ENCODE results near the gene BSDC1. TPM values are rescaled to one million over a fixed set of nuclear protein-coding genes. Genes with fewer than 3 reads are reported as not detected.
"Not testable (repeated sequence)": the region's sequence is repeated elsewhere in the genome, so short reads cannot be mapped to it uniquely, and the experiment has no call there.

The BSDC1 gene, protein sequence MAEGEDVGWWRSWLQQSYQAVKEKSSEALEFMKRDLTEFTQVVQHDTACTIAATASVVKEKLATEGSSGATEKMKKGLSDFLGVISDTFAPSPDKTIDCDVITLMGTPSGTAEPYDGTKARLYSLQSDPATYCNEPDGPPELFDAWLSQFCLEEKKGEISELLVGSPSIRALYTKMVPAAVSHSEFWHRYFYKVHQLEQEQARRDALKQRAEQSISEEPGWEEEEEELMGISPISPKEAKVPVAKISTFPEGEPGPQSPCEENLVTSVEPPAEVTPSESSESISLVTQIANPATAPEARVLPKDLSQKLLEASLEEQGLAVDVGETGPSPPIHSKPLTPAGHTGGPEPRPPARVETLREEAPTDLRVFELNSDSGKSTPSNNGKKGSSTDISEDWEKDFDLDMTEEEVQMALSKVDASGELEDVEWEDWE
- polyA plus RNA-seq (2011; rRNA removed) = 45.3 and 53.1 TPM in 2 replicates
- 45.1 and 47.4 TPM in 2 replicates for polyA minus RNA-seq (2011; rRNA and poly(A)+ RNA removed)

DNA sequence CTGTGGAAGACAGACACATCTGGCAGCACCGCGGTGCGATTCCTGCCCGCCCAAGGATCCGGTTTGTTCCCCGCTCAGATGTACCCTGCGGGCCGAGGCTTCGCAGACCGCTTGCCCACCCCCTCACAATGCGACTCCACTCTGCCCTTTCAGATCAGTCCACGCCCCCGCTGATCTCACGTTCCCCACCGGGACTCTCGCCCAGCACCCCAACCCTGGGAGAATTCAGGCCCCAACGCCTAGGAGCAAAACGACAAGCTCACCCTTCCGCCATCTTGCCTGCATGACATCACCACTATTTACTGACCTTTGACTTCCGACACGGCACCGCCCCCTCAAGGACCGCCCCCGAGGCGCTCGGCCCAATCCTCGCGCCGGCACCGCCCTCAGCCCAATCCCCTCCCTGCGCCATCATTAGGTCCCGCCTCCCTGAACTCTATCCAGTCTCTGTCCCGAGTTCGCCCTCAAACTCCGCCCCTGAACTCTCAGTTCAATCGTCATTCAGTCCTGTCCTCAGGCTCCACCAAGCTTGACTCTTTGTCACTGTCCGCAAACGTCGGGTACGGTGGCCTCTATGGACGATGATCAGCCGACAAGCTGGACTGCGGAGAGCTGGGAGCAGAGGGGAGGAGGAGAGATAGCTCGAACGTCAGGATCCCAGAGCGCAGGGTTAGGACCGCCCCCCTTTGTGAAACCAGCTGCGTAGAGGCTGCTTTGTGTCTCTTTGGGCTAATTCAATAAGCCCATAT is at the start of gene BSDC1:
Gene BSDC1, minus strand, starts transcription at position 301 of the 749 bp plus-strand sequence. Its CDS starts 27 bp downstream, at position 274.
- POLR2A ChIA-PET = interaction anchor here (0.6 to 2.3 kb wide), 16 partner anchors 14 to 749 kb away, joined by 3 to 27 read pairs (median 3); partner anchors contain the start of genes CCDC28B, IQCC, MARCKSL1 and PEF1
- TF ChIP-seq, protein P1, sequence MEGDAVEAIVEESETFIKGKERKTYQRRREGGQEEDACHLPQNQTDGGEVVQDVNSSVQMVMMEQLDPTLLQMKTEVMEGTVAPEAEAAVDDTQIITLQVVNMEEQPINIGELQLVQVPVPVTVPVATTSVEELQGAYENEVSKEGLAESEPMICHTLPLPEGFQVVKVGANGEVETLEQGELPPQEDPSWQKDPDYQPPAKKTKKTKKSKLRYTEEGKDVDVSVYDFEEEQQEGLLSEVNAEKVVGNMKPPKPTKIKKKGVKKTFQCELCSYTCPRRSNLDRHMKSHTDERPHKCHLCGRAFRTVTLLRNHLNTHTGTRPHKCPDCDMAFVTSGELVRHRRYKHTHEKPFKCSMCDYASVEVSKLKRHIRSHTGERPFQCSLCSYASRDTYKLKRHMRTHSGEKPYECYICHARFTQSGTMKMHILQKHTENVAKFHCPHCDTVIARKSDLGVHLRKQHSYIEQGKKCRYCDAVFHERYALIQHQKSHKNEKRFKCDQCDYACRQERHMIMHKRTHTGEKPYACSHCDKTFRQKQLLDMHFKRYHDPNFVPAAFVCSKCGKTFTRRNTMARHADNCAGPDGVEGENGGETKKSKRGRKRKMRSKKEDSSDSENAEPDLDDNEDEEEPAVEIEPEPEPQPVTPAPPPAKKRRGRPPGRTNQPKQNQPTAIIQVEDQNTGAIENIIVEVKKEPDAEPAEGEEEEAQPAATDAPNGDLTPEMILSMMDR (IDR thresholded peaks at IDR 0.05; ENCODE audit: low read depth, low read length) = no peak
- H3K9me3 ChIP-seq (ENCODE audit: control insufficient read depth, insufficient read depth, low read length) = no peaks in the 10 kb centered on the region; the same call in 1 of the 2 replicates
- no peaks in the 10 kb centered on the region for H3K27me3 ChIP-seq (ENCODE audit: control insufficient read depth, insufficient read depth, low read length)
- peak; percentile 93 for DNase-seq (ENCODE audit: low read depth, low spot score)
- CTCF ChIA-PET = interaction anchor here (0.6 to 1.4 kb wide), 3 partner anchors 44 to 179 kb away, joined by 3 to 8 read pairs (median 3); no protein-coding TSS in a partner anchor
- H3K4me3 ChIP-seq (ENCODE audit: low read depth, low read length) = peak within 1 kb of the TSS; percentile 90
- H3K27ac ChIP-seq (ENCODE audit: low read depth, low read length) = peak within 1 kb of the TSS; percentile 99

DNA sequence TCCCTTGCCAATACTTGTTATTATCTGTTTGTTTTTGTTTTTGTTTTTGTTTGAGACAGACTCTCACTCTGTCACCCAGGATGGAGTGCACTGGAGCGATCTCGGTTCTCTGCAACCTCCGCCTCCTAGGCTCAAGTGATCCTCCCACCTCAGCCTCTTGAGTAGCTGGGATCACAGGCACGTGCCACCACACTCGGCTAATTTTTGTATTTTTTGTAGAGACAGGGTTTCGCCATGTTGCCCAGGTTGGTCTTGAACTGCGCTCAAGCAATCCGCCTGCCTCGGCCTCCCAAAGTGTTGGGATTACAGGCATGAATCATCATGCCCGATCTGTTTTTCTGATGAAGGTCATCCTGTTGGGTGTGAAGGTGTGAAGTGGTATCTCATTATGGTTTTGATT is 47.2 kb upstream of the BSDC1 start:
- H3K4me3 ChIP-seq (ENCODE audit: low read depth, low read length); H3K9me3 ChIP-seq (ENCODE audit: control insufficient read depth, insufficient read depth, low read length); POLR2A ChIA-PET; CTCF ChIA-PET; H3K27me3 ChIP-seq (ENCODE audit: control insufficient read depth, insufficient read depth, low read length); DNase-seq (ENCODE audit: low read depth, low spot score); H3K27ac ChIP-seq (ENCODE audit: low read depth, low read length): not testable (repeated sequence)

DNA sequence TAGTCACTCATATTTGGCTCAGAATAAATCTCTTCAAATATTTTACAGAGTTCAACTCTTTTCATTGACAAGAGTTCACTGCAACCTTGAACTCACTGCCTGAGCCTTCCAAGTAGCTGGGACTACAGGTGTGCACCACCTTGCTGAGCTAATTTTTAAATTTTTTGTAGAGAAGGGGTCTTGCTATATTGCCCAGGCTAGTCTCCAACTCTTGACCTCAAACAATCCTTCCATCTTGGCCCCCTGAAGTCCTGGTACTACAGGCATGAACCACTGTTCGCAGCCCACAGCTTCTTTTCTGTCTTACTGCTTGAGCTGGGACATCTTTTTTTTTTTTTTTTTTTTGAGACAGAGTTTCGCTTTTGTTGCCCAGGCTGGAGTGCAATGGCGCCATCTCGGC is 44.5 kb upstream of the BSDC1 start:
- H3K27me3 ChIP-seq (ENCODE audit: control insufficient read depth, insufficient read depth, low read length); H3K9me3 ChIP-seq (ENCODE audit: control insufficient read depth, insufficient read depth, low read length); POLR2A ChIA-PET; H3K4me3 ChIP-seq (ENCODE audit: low read depth, low read length); H3K27ac ChIP-seq (ENCODE audit: low read depth, low read length); DNase-seq (ENCODE audit: low read depth, low spot score): not testable (repeated sequence)
- CTCF ChIA-PET = interaction anchor here (0.5 kb wide), 1 partner anchor 81 kb away, joined by 4 read pairs; no protein-coding TSS in a partner anchor

DNA sequence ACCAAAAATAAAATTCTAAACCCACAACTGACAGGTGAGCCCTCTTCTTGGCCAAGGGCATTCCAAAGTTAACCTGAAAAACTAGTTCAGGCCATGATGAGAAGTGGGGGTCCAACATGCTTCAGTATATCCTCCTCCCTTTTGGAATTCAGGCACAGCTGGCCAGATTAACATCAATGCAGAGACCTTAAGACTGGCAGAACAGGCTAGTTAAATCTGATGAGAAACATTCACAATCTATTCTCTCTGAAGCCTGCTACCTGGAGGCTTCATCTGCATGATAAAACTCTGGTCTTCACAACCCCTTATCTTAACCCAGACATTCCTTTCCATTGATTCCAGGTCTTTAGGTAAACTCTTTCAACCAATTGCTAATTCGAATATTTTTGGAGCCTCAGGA is 43.9 kb upstream of the BSDC1 start:
- H3K4me3 ChIP-seq (ENCODE audit: low read depth, low read length) = no peak overlapping the region
- H3K27me3 ChIP-seq (ENCODE audit: control insufficient read depth, insufficient read depth, low read length) = peaks cover 3% of the 10 kb centered on the region
- peaks cover 3% of the 10 kb centered on the region; the same call in 1 of the 2 replicates for H3K9me3 ChIP-seq (ENCODE audit: control insufficient read depth, insufficient read depth, low read length)
- ChIA-PET POLR2A (no interaction called here), CTCF (no interaction called here)
- no peak for DNase-seq (ENCODE audit: low read depth, low spot score)
- H3K27ac ChIP-seq (ENCODE audit: low read depth, low read length) = no peak overlapping the region
- TF ChIP-seq, protein P1 (IDR thresholded peaks at IDR 0.05; ENCODE audit: low read depth, low read length) = no peak

DNA sequence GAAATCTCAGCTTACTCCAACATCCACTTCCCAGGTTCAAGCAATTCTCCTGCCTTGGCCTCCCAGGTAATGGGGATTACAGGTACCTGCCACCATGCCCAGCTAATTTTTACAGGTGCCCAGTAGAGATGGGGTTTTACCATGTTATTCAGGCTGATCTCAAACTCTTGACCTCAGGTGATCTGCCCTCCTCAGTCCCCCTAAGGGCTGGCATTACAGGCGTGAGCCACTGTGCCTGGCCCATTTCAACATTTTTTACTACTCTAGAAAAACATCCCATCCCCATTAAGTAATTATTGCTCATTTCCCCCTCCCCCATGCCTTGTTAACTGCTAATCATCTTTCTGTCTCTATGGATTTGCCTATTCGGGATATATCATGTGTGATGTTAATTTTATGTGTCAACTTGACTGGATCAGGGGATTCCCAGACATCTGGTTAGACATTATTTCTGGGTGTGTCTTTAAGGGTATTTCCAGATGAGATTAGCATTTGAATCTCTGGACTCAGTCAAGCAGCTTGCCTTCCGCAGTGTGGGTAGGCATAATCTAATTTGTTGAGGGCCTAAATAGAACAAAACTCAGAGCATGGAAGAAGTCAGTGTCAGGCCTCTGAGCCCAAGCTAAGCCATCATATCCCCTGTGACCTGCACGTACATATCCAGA is 37.6 kb upstream of the BSDC1 start:
- CTCF ChIA-PET = no interaction called here
- H3K27me3 ChIP-seq (ENCODE audit: control insufficient read depth, insufficient read depth, low read length) = peaks cover 29% of the 10 kb centered on the region
- H3K27ac ChIP-seq (ENCODE audit: low read depth, low read length) = no peak overlapping the region
- no peak overlapping the region for H3K4me3 ChIP-seq (ENCODE audit: low read depth, low read length)
- no peaks in the 10 kb centered on the region; the same call in 1 of the 2 replicates for H3K9me3 ChIP-seq (ENCODE audit: control insufficient read depth, insufficient read depth, low read length)
- POLR2A ChIA-PET = no interaction called here
- DNase-seq (ENCODE audit: low read depth, low spot score) = no peak
- TF ChIP-seq, protein P1 (IDR thresholded peaks at IDR 0.05; ENCODE audit: low read depth, low read length) = no peak

Measured in AG04450 (cell line).